ENCODE results near the gene CHMP5. TPM values are rescaled to one million over a fixed set of nuclear protein-coding genes. Genes with fewer than 3 reads are reported as not detected.
A peak's percentile ranks its signal among the peaks of the same experiment; 100 is the strongest.

Gene CHMP5
- total RNA-seq, 1 donor from 2014 or later = 88.7 TPM

- Mint-ChIP-seq H3K27ac (ENCODE audit: unreplicated experiment) (no peak overlapping the region), H3K27me3 (ENCODE audit: unreplicated experiment) (no peaks in the 10 kb centered on the region), H3K36me3 (ENCODE audit: low read depth, unreplicated experiment) (peaks cover 26% of the 10 kb centered on the region), H3K4me1 (ENCODE audit: unreplicated experiment) (peaks cover 3% of the 10 kb centered on the region), H3K4me3 (ENCODE audit: unreplicated experiment) (no peak overlapping the region), H3K9me3 (ENCODE audit: unreplicated experiment) (no peaks in the 10 kb centered on the region)
- no peak for TF ChIP-seq CTCF (IDR thresholded peaks at IDR 0.05; ENCODE audit: unreplicated experiment)
- no peak for DNase-seq (ENCODE audit: low spot score)
These were observed 9.8 kb upstream of the CHMP5 start for GRCh38 chr9:33255014-33255413.

DNA sequence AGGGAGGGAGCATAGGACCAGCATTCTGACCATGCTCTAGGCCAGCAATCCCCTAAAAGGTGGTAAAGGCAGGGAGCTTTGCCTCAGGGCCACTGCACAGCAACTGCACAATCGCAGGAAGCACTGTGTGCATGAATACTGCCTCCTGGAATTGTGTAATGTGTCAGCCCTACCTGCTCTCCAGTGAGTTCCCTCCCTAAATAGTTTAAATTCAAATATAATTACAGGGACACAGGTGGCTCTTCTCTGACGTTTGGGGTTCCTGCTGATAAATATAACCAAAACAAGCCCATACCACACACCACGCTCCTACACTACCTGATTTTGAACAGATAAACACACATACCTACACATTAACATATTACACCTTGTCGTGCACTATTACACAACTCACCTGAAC lies 9.4 kb upstream of the CHMP5 start:
- H3K9me3 Mint-ChIP-seq (ENCODE audit: unreplicated experiment) = no peaks in the 10 kb centered on the region
- TF ChIP-seq CTCF (IDR thresholded peaks at IDR 0.05; ENCODE audit: unreplicated experiment) = no peak
- peaks cover 2% of the 10 kb centered on the region for H3K4me1 Mint-ChIP-seq (ENCODE audit: unreplicated experiment)
- no peaks in the 10 kb centered on the region for H3K27me3 Mint-ChIP-seq (ENCODE audit: unreplicated experiment)
- peaks cover 30% of the 10 kb centered on the region for H3K36me3 Mint-ChIP-seq (ENCODE audit: low read depth, unreplicated experiment)
- DNase-seq (ENCODE audit: low spot score) = no peak
- H3K27ac Mint-ChIP-seq (ENCODE audit: unreplicated experiment) = no peak overlapping the region
- H3K4me3 Mint-ChIP-seq (ENCODE audit: unreplicated experiment) = peak overlapping the region; percentile 13

- H3K9me3 Mint-ChIP-seq (ENCODE audit: unreplicated experiment) = no peaks in the 10 kb centered on the region
- TF ChIP-seq CTCF (IDR thresholded peaks at IDR 0.05; ENCODE audit: unreplicated experiment) = no peak
- no peaks in the 10 kb centered on the region for H3K27me3 Mint-ChIP-seq (ENCODE audit: unreplicated experiment)
- H3K4me1 Mint-ChIP-seq (ENCODE audit: unreplicated experiment) = peaks cover 2% of the 10 kb centered on the region
- no peak overlapping the region for H3K27ac Mint-ChIP-seq (ENCODE audit: unreplicated experiment)
- H3K36me3 Mint-ChIP-seq (ENCODE audit: low read depth, unreplicated experiment) = peaks cover 37% of the 10 kb centered on the region
- DNase-seq (ENCODE audit: low spot score) = no peak
- H3K4me3 Mint-ChIP-seq (ENCODE audit: unreplicated experiment) = no peak overlapping the region
These were observed 8.6 kb upstream of the CHMP5 start for GRCh38 chr9:33256236-33256635.

DNA sequence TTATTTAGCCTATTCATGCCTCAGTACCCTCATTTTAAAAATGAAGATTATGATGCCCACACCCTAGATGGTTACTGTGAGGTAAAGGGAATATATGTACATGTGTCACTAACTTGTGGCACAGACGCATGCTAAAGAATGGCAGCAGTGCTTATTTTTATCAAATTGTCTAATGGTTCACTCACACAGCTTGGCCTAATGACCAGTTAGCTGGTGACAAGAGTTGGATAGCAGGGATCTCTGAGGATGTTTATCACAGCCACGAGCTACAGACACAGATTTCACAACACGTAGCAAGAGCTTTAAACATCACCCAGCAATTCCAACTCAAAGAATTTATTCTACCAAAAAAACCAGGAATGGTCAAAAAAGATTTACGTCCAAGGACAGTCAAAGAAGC lies 7.6 kb upstream of the CHMP5 start:
- no peak for DNase-seq (ENCODE audit: low spot score)
- no peak overlapping the region for H3K4me3 Mint-ChIP-seq (ENCODE audit: unreplicated experiment)
- no peak overlapping the region for H3K27ac Mint-ChIP-seq (ENCODE audit: unreplicated experiment)
- H3K36me3 Mint-ChIP-seq (ENCODE audit: low read depth, unreplicated experiment) = peaks cover 37% of the 10 kb centered on the region
- H3K9me3 Mint-ChIP-seq (ENCODE audit: unreplicated experiment) = no peaks in the 10 kb centered on the region
- TF ChIP-seq CTCF (IDR thresholded peaks at IDR 0.05; ENCODE audit: unreplicated experiment) = no peak
- H3K4me1 Mint-ChIP-seq (ENCODE audit: unreplicated experiment) = peaks cover 2% of the 10 kb centered on the region
- H3K27me3 Mint-ChIP-seq (ENCODE audit: unreplicated experiment) = no peaks in the 10 kb centered on the region

DNA sequence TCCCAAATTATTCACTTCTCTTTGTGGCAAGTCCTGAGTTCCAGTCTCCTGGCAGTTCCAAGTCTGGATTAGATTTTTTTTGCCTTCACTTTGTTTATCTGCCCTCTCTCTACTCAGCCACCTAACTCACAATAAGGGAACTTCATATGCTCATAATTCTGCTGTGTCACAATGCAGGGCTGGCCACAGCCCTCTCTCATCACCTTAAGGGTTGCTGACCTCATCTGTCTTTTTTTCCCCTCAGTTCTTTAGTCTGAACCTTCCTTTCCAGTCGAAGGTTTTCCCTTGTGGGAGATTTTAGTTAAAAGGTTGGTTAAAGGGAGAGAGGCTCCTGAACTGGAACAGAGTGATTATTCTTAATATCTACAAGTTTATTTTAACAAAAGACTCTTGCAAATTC lies 4.5 kb upstream of the CHMP5 start:
- Mint-ChIP-seq H3K9me3 (ENCODE audit: unreplicated experiment) (no peaks in the 10 kb centered on the region), H3K4me3 (ENCODE audit: unreplicated experiment) (no peak overlapping the region), H3K27ac (ENCODE audit: unreplicated experiment) (no peak overlapping the region), H3K4me1 (ENCODE audit: unreplicated experiment) (peaks cover 20% of the 10 kb centered on the region), H3K27me3 (ENCODE audit: unreplicated experiment) (peaks cover 9% of the 10 kb centered on the region), H3K36me3 (ENCODE audit: low read depth, unreplicated experiment) (peaks cover 33% of the 10 kb centered on the region)
- DNase-seq (ENCODE audit: low spot score) = no peak
- TF ChIP-seq CTCF (IDR thresholded peaks at IDR 0.05; ENCODE audit: unreplicated experiment) = no peak

Data from endothelial cell (in vitro differentiated cells).